Loucy (cell line): ENCODE measurements around the gene MYOZ1.

Experiments
- H2AFZ ChIP-seq: fragments of 200-600 bp; sonication (generic); 2 replicates; pipeline ENCODE4 v1.6.0; 2016; ENCODE audit warnings: antibody characterized with exemption, mild to moderate bottlenecking, low read length, moderate library complexity
- H3F3A ChIP-seq: fragments of 200-600 bp; 2 replicates; pipeline ENCODE4 v1.6.0; 2016; ENCODE audit warnings: antibody characterized with exemption, low read depth, mild to moderate bottlenecking
- H3K27me3 ChIP-seq: fragments of 200-600 bp; sonication (generic); 2 replicates; pipeline ENCODE4 v1.6.1; 2014; ENCODE audit warnings: low read length, mild to moderate bottlenecking; ENCODE audit not compliant: insufficient read depth, poor library complexity, severe bottlenecking
- H3K36me3 ChIP-seq: fragments of 200-600 bp; sonication (generic); 2 replicates; pipeline ENCODE4 v1.6.1; 2016; ENCODE audit warnings: low read length; ENCODE audit not compliant: insufficient read depth
- H3K4me1 ChIP-seq: fragments of 200-600 bp; sonication (generic); 2 replicates; pipeline ENCODE4 v1.5.1; 2014; ENCODE audit warnings: low read length, mild to moderate bottlenecking; ENCODE audit not compliant: insufficient read depth, poor library complexity, severe bottlenecking
- H3K4me2 ChIP-seq: fragments of 200-600 bp; sonication (generic); 2 replicates; pipeline ENCODE4 v1.6.0; 2014; ENCODE audit warnings: antibody characterized with exemption, low read length, low read depth, mild to moderate bottlenecking; ENCODE audit not compliant: poor library complexity, severe bottlenecking
- H3K4me3 ChIP-seq: fragments of 200-600 bp; sonication (generic); 2 replicates; pipeline ENCODE4 v1.5.1; 2014; ENCODE audit warnings: low read length, mild to moderate bottlenecking, mixed read lengths; ENCODE audit not compliant: poor library complexity, severe bottlenecking
- H3K79me2 ChIP-seq: fragments of 200-600 bp; sonication (generic); 2 replicates; pipeline ENCODE4 v1.6.1; 2014; ENCODE audit warnings: low read length; ENCODE audit not compliant: insufficient read depth
- H3K9ac ChIP-seq: fragments of 200-600 bp; sonication (generic); 2 replicates; pipeline ENCODE4 v1.6.0; 2014; ENCODE audit warnings: mild to moderate bottlenecking, low read depth, low read length, moderate library complexity; ENCODE audit not compliant: poor library complexity, severe bottlenecking
- H3K9me2 ChIP-seq: fragments of 200-600 bp; sonication (generic); replicated peaks from 2 replicates; pipeline ENCODE4 v1.6.1; 2016; ENCODE audit warnings: low read depth, low read length, mixed read lengths
- H3K9me3 ChIP-seq: fragments of 200-600 bp; sonication (generic); 2 replicates; pipeline ENCODE4 v1.6.1; 2014; ENCODE audit warnings: mild to moderate bottlenecking, antibody characterized with exemption, low read length, low read depth; ENCODE audit not compliant: insufficient read depth
- H4K20me1 ChIP-seq: fragments of 200-600 bp; sonication (generic); 2 replicates; pipeline ENCODE4 v1.6.0; 2014; ENCODE audit warnings: antibody characterized with exemption, low read length, mild to moderate bottlenecking; ENCODE audit not compliant: insufficient read depth, poor library complexity, severe bottlenecking
- EZH2phosphoT487 ChIP-seq: fragments of 200-600 bp; IDR thresholded peaks from 2 replicates; pipeline ENCODE4 v1.6.1; 2018; ENCODE audit warnings: antibody characterized with exemption, mild to moderate bottlenecking, moderate library complexity, borderline replicate concordance
- TF ChIP-seq, protein P1 (sequence below): fragments of 200-600 bp; sonication (generic); conservative IDR thresholded peaks from 2 replicates; pipeline ENCODE4 v1.5.1; 2014; ENCODE audit warnings: mild to moderate bottlenecking, antibody characterized with exemption, low read length

Gene MYOZ1

GRCh38 chr10:73634421-73634820 is 6.9 kb downstream of the MYOZ1 start:
- Histone ChIP-seq H4K20me1 (no peaks in the 10 kb centered on the region), H3K4me2 (no peak overlapping the region), H3K4me1 (no peaks in the 10 kb centered on the region), H2AFZ (no peak overlapping the region), H3K4me3 (no peak overlapping the region), H3K9me2 (no peaks in the 10 kb centered on the region), H3K9me3 (no peaks in the 10 kb centered on the region), H3K36me3 (no peaks in the 10 kb centered on the region), H3K27me3 (no peaks in the 10 kb centered on the region), H3F3A (no peaks in the 10 kb centered on the region), H3K9ac (no peak overlapping the region), H3K79me2 (no peaks in the 10 kb centered on the region)
- no peak for TF ChIP-seq EZH2phosphoT487
- TF ChIP-seq, protein P1, sequence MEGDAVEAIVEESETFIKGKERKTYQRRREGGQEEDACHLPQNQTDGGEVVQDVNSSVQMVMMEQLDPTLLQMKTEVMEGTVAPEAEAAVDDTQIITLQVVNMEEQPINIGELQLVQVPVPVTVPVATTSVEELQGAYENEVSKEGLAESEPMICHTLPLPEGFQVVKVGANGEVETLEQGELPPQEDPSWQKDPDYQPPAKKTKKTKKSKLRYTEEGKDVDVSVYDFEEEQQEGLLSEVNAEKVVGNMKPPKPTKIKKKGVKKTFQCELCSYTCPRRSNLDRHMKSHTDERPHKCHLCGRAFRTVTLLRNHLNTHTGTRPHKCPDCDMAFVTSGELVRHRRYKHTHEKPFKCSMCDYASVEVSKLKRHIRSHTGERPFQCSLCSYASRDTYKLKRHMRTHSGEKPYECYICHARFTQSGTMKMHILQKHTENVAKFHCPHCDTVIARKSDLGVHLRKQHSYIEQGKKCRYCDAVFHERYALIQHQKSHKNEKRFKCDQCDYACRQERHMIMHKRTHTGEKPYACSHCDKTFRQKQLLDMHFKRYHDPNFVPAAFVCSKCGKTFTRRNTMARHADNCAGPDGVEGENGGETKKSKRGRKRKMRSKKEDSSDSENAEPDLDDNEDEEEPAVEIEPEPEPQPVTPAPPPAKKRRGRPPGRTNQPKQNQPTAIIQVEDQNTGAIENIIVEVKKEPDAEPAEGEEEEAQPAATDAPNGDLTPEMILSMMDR: no peak

DNA sequence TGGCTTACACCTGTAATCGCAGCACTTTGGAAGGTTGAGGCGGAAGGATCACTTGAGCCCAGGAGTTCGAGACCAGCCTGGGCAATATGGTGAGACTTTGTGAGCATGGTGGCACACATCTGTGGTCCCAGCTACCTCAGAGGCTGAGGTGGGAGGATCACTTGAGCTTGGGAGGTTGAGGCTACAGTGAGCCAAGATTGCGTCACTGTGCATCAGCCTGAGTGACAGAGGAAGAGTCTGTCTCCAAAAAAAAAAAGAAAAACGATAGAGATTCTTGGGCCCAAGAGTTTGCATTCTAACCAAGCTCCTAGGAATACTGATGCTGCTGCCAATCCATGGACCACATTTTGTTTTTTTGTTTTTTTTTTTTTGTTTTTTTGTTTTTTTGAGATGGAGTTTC is 12.1 kb downstream of the MYOZ1 start:
- Histone ChIP-seq H3K9ac (no peak overlapping the region), H3F3A (no peaks in the 10 kb centered on the region), H2AFZ (no peak overlapping the region), H3K79me2 (peaks cover 15% of the 10 kb centered on the region; the same call in 1 of the 2 replicates), H4K20me1 (no peaks in the 10 kb centered on the region), H3K4me3 (no peak overlapping the region), H3K9me3 (no peaks in the 10 kb centered on the region), H3K27me3 (no peaks in the 10 kb centered on the region), H3K4me2 (no peak overlapping the region), H3K36me3 (no peaks in the 10 kb centered on the region), H3K9me2 (no peaks in the 10 kb centered on the region), H3K4me1 (peaks cover 18% of the 10 kb centered on the region)
- TF ChIP-seq EZH2phosphoT487: no peak
- TF ChIP-seq, protein P1: no peak

DNA sequence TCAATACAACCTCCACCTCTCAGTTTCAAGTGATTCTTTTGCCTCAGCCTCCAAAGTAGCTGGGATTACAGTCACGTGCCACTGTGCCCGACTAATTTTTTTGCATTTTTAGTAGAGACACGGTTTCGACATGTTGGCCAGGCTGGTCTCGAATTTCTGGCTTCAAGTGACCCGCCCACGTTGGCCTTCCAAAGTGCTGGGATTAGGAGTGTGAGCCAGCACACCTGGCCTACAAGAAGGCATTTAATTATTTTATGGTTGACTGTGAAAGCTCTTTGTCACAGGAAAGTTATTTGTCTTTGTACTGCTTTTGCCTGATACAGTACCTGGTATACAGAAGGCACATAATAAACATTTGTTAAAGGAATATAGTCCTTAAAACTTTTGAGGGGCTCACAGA is 12.9 kb downstream of the MYOZ1 start:
- Histone ChIP-seq H3K4me2 (no peak overlapping the region), H3K36me3 (no peaks in the 10 kb centered on the region), H3K9me3 (no peaks in the 10 kb centered on the region), H3K4me3 (no peak overlapping the region), H3F3A (no peaks in the 10 kb centered on the region), H3K9ac (no peak overlapping the region), H3K4me1 (peaks cover 18% of the 10 kb centered on the region), H3K9me2 (no peaks in the 10 kb centered on the region), H3K79me2 (peaks cover 15% of the 10 kb centered on the region; the same call in 1 of the 2 replicates), H3K27me3 (no peaks in the 10 kb centered on the region), H2AFZ (no peak overlapping the region), H4K20me1 (no peaks in the 10 kb centered on the region)
- no peak for TF ChIP-seq EZH2phosphoT487
- TF ChIP-seq, protein P1: no peak
